ENCODE results near the gene C1orf56. TPM values are rescaled to one million over a fixed set of nuclear protein-coding genes. Genes with fewer than 3 reads are reported as not detected.

Gene C1orf56
- total and polyA plus RNA-seq, 11 donors, result 6.3 to 14.2 (median 7.8) TPM

- 64 to 79% (median 72%) methylated on average over 2 of the region's 2 CpGs for WGBS, 4 donors
- H3K9me3 ChIP-seq, result no peaks in the 10 kb centered on the region
- intact Hi-C loops (cut with DNase I), result no loop called here
- peaks cover 2 to 71% (median 52%) of the 10 kb centered on the region in 9 donors for H3K36me3 ChIP-seq
- peaks cover 0 to 66% (median 29%) of the 10 kb centered on the region in 12 donors for H3K4me1 ChIP-seq
- TF ChIP-seq CTCF (IDR thresholded peaks at IDR 0.05) (no peak), POLR2A (IDR thresholded peaks at IDR 0.05) (no peak)
- DNase-seq (no peak), ATAC-seq (no peak)
- H3K4me3 ChIP-seq, result no peak overlapping the region
- peak overlapping the region in 1 of 12 donors; percentile 56 for H3K27ac ChIP-seq
- H3K27me3 ChIP-seq, result no peaks in the 10 kb centered on the region
Measured at GRCh38 chr1:151051356-151052009, 3.9 kb downstream of the C1orf56 start.

GRCh38 chr1:151054971-151055547 is 7.5 kb downstream of the C1orf56 start:
- H3K36me3 ChIP-seq, result peaks cover 2 to 72% (median 57%) of the 10 kb centered on the region in 9 donors
- DNase-seq (no peak), ATAC-seq (no peak)
- 76 to 90% (median 83%) methylated on average over 4 of the region's 4 CpGs for WGBS, 4 donors
- intact Hi-C loops (cut with DNase I), result loop anchor here in 5 of 10 donors (5.0 kb wide), 2 partner anchors 33 to 48 kb away; partner anchors contain the start of genes MINDY1 (in 4 of the 5) and PRUNE1 (in 4 of the 5)
- peaks cover 8 to 64% (median 32%) of the 10 kb centered on the region in 12 donors for H3K4me1 ChIP-seq
- peak overlapping the region in 1 of 12 donors; percentile 94 for H3K4me3 ChIP-seq
- no peaks in the 10 kb centered on the region for H3K27me3 ChIP-seq
- no peaks in the 10 kb centered on the region for H3K9me3 ChIP-seq
- TF ChIP-seq POLR2A (IDR thresholded peaks at IDR 0.05) (no peak), CTCF (IDR thresholded peaks at IDR 0.05) (no peak)
- peak overlapping the region in 3 of 12 donors; percentile 94 to 98 (median 96) for H3K27ac ChIP-seq

DNA sequence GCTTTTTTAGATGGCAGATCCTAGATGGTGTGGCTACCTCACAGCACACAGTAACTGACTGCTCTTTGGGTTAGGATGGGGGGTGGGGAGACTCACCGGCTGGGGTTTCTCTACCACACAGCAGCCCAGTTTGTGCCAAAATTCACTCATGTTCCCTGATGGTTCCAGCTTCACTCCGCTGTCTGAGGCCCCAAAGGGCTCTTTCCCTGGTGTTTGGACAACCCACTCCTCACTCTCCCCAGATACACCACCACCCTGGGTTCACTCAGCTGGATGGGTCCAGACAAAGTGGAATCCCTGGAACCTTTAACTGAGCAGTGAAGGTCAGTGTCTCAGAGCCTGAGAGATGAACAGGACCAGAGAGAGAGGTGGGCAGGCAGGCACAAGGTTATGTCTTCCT is 8.0 kb downstream of the C1orf56 start:
- no peaks in the 10 kb centered on the region for H3K9me3 ChIP-seq

More for the DNA sequence above, 8.0 kb downstream of the C1orf56 start:
- peak overlapping the region in 8 of 12 donors; percentile 28 to 99 (median 95) for H3K27ac ChIP-seq
- no peaks in the 10 kb centered on the region for H3K27me3 ChIP-seq
- no peak for ATAC-seq
- 42 to 78% (median 46%) methylated on average over 1 to 2 of the region's 2 CpGs for WGBS, 4 donors
- DNase-seq, result no peak
- peaks cover 2 to 67% (median 54%) of the 10 kb centered on the region in 9 donors for H3K36me3 ChIP-seq
- intact Hi-C loops (cut with DNase I), result loop anchor here in 5 of 10 donors (5.0 kb wide), 2 partner anchors 33 to 48 kb away; partner anchors contain the start of genes MINDY1 (in 4 of the 5) and PRUNE1 (in 4 of the 5)
- peak overlapping the region in 2 of 12 donors; percentile 11 to 94 for H3K4me3 ChIP-seq
- H3K4me1 ChIP-seq, result peaks cover 8 to 64% (median 32%) of the 10 kb centered on the region in 12 donors
- no peak for TF ChIP-seq POLR2A (IDR thresholded peaks at IDR 0.05)
- no peak for TF ChIP-seq CTCF (IDR thresholded peaks at IDR 0.05)

All from heart left ventricle (tissue), 16 donors.